ENCODE measurements around the gene C14orf132.

- TF ChIP-seq, protein P1, sequence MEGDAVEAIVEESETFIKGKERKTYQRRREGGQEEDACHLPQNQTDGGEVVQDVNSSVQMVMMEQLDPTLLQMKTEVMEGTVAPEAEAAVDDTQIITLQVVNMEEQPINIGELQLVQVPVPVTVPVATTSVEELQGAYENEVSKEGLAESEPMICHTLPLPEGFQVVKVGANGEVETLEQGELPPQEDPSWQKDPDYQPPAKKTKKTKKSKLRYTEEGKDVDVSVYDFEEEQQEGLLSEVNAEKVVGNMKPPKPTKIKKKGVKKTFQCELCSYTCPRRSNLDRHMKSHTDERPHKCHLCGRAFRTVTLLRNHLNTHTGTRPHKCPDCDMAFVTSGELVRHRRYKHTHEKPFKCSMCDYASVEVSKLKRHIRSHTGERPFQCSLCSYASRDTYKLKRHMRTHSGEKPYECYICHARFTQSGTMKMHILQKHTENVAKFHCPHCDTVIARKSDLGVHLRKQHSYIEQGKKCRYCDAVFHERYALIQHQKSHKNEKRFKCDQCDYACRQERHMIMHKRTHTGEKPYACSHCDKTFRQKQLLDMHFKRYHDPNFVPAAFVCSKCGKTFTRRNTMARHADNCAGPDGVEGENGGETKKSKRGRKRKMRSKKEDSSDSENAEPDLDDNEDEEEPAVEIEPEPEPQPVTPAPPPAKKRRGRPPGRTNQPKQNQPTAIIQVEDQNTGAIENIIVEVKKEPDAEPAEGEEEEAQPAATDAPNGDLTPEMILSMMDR (IDR thresholded peaks at IDR 0.05), result no peak
- TF ChIP-seq POLR2A (IDR thresholded peaks at IDR 0.05), result no peak
These were observed 78.1 kb downstream of the C14orf132 start for GRCh38 chr14:96117101-96117897.

All from Peyer's patch (tissue), 4 donors.